GM18868 (cell line): ENCODE results near the gene RTL9.
"Not testable (repeated sequence)": the region's sequence is repeated elsewhere in the genome, so short reads cannot be mapped to it uniquely, and the experiment has no call there.

Experiments used
- ATAC-seq: cut with Tn5 transposase; IDR thresholded peaks from one replicate; pipeline ENCODE4 v1.9.1; 2021; ENCODE audit warnings: mild to moderate bottlenecking, moderate library complexity; ENCODE audit not compliant: unreplicated experiment

The RTL9 gene

GRCh38 chrX:110404376-110404775 lies 45.7 kb downstream of the RTL9 start:
- no peak for ATAC-seq

GRCh38 chrX:110406250-110406649 lies 47.6 kb downstream of the RTL9 start:
- not testable (repeated sequence) for ATAC-seq

GRCh38 chrX:110406822-110407221 lies 48.2 kb downstream of the RTL9 start:
- no peak for ATAC-seq

GRCh38 chrX:110407910-110408545 lies 49.4 kb downstream of the RTL9 start:
- ATAC-seq: peak; percentile 40
